Endothelial cell of umbilical vein (primary cell): Measurements from ENCODE around the gene CLSTN2. TPM values are rescaled to one million over a fixed set of nuclear protein-coding genes. Genes with fewer than 3 reads are reported as not detected.

Experiments used
- BruUV-seq: library from RNA; stranded (reverse); fragments of 400-500 nt; replicated peaks from 2 replicates; lab custom pipeline; 2021; lab: Mats Ljungman, UMichigan
- CTCF ChIA-PET: fragments of 300-600, 350-600 bp; sonication (Branson Sonifier 250); formaldehyde crosslinking; loops from one replicate; lab custom pipeline; 2021; ENCODE audit warnings: antibody characterized with exemption, inconsistent platforms; lab: Charles Lee
- POLR2A ChIA-PET: fragments of 300-600, 350-600 bp; sonication (Branson Sonifier 250); formaldehyde crosslinking; loops from one replicate; lab custom pipeline; 2021; ENCODE audit warnings: antibody characterized with exemption, inconsistent platforms; lab: Charles Lee
- DNase-seq: peaks from one replicate; pipeline ENCODE4 v3.0.0-alpha.2; 2011; ENCODE audit warnings: low read depth, low spot score
- FAIRE-seq: peaks from 2 replicates; lab custom pipeline; 2011; peaks lifted over from hg19 to GRCh38; lab: Jason Lieb, UNC
- H2AFZ ChIP-seq: 2 replicates; pipeline ENCODE4 v1.6.0; 2012; ENCODE audit warnings: low read depth, low read length, control low read depth, inconsistent platforms
- H3K27ac ChIP-seq: 2 replicates; pipeline ENCODE4 v1.5.1; 2011; ENCODE audit warnings: low read depth, mild to moderate bottlenecking, control low read depth, low read length, moderate library complexity; ENCODE audit not compliant: insufficient read depth
- H3K27me3 ChIP-seq, 2 experiments: 2 replicates each; pipeline versions ENCODE4 v1.6.0 to v1.6.1; 2011; ENCODE audit warnings: low read length in 2 of 2, mixed read lengths in 1 of 2; ENCODE audit not compliant: control insufficient read depth in 2 of 2, insufficient read depth in 2 of 2
- H3K36me3 ChIP-seq, 2 experiments: 2 replicates in 1 of 2; 3 replicates in 1 of 2; pipeline ENCODE4 v1.5.1; 2011; ENCODE audit warnings: low read length in 2 of 2, mild to moderate bottlenecking in 1 of 2, moderate library complexity in 1 of 2; ENCODE audit not compliant: control insufficient read depth in 2 of 2, insufficient read depth in 2 of 2; ENCODE audit errors: extremely low read depth in 1 of 2
- H3K4me1 ChIP-seq: 3 replicates; pipeline ENCODE4 v1.5.1; 2011; ENCODE audit warnings: mild to moderate bottlenecking, low read length; ENCODE audit not compliant: control insufficient read depth, insufficient read depth; ENCODE audit errors: extremely low read depth
- H3K4me2 ChIP-seq: 2 replicates; pipeline ENCODE4 v1.6.1; 2011; ENCODE audit warnings: low read length, control low read depth, mixed read lengths; ENCODE audit not compliant: insufficient read depth
- H3K4me3 ChIP-seq, 3 experiments: fragments of 200-600 bp in 1 of 3; sonication (generic), shearing (Covaris generic) in 1 of 3; replicated peaks in 1 of 3; 2 replicates each; pipeline ENCODE4 v1.5.1; 2011 to 2016; ENCODE audit warnings: control low read depth in 3 of 3, low read length in 3 of 3, mild to moderate bottlenecking in 2 of 3, inconsistent platforms in 1 of 3, low read depth in 1 of 3, moderate library complexity in 1 of 3; ENCODE audit not compliant: insufficient read depth in 1 of 3
- H3K79me2 ChIP-seq: 2 replicates; pipeline ENCODE4 v1.6.0; 2012; ENCODE audit warnings: low read length, inconsistent platforms; ENCODE audit not compliant: control insufficient read depth, insufficient read depth
- H3K9ac ChIP-seq: replicated peaks from 2 replicates; pipeline ENCODE3; 2011; ENCODE audit warnings: low read length, control low read depth; ENCODE audit not compliant: insufficient read depth; ENCODE audit errors: extremely low read depth
- H3K9me1 ChIP-seq: replicated peaks from 3 replicates; pipeline ENCODE4 v1.6.0; 2011; ENCODE audit warnings: mild to moderate bottlenecking, low read length; ENCODE audit not compliant: control insufficient read depth, insufficient read depth; ENCODE audit errors: extremely low read depth
- H3K9me3 ChIP-seq: replicated peaks from 2 replicates; pipeline ENCODE4 v1.5.1; 2012; ENCODE audit warnings: low read length, inconsistent platforms; ENCODE audit not compliant: control insufficient read depth, insufficient read depth
- H4K20me1 ChIP-seq: replicated peaks from 2 replicates; pipeline ENCODE3; 2011; ENCODE audit warnings: mild to moderate bottlenecking, low read length; ENCODE audit not compliant: control insufficient read depth, insufficient read depth; ENCODE audit errors: extremely low read depth
- CTCF ChIP-seq, 2 donors: IDR thresholded peaks; 1 replicate in 1 of 2; 2 replicates in 1 of 2; pipeline ENCODE4 v1.5.1; 2011; ENCODE audit warnings: low read length in 2 of 2, mild to moderate bottlenecking in 2 of 2, moderate library complexity in 2 of 2, control low read depth in 1 of 2, inconsistent platforms in 1 of 2, low read depth in 1 of 2; ENCODE audit not compliant: insufficient read depth in 1 of 2; ENCODE audit errors: extremely low read depth in 1 of 2
- EZH2 ChIP-seq: IDR thresholded peaks from 2 replicates; pipeline ENCODE4 v1.6.1; 2012; ENCODE audit warnings: borderline replicate concordance, low read depth, mild to moderate bottlenecking, moderate library complexity, low read length, inconsistent platforms; ENCODE audit not compliant: severe bottlenecking
- FOS ChIP-seq: IDR thresholded peaks from 2 replicates; pipeline ENCODE4 v1.6.1; 2011; ENCODE audit warnings: mild to moderate bottlenecking, low read length, moderate library complexity, borderline replicate concordance; ENCODE audit not compliant: insufficient read depth
- GATA2 ChIP-seq: IDR thresholded peaks from 2 replicates; pipeline ENCODE4 v1.7.0; 2011; ENCODE audit warnings: low read depth, mild to moderate bottlenecking, moderate library complexity, mixed read lengths, low read length; ENCODE audit not compliant: insufficient read length, insufficient read depth
- JUN ChIP-seq: IDR thresholded peaks from 2 replicates; pipeline ENCODE4 v1.6.1; 2011; ENCODE audit warnings: borderline replicate concordance, low read depth; ENCODE audit not compliant: insufficient read length, insufficient read depth
- MAX ChIP-seq: IDR thresholded peaks from 2 replicates; pipeline ENCODE4 v1.6.1; 2011; ENCODE audit not compliant: insufficient read depth, insufficient read length
- MYC ChIP-seq: IDR thresholded peaks from one replicate; pipeline ENCODE4 v1.6.1; 2011; ENCODE audit warnings: mild to moderate bottlenecking, low read depth, low read length
- POLR2A ChIP-seq: IDR thresholded peaks from 2 replicates; pipeline ENCODE4 v1.6.1; 2012; ENCODE audit warnings: low read depth, mild to moderate bottlenecking, control low read depth, low read length
- POLR2AphosphoS5 ChIP-seq: IDR thresholded peaks from 2 replicates; pipeline ENCODE4 v1.6.1; 2012; ENCODE audit warnings: low read depth, mild to moderate bottlenecking, control low read depth, low read length, moderate library complexity; ENCODE audit not compliant: insufficient read depth
- dilution Hi-C: fragments of 300-500 bp; cut with MboI; formaldehyde crosslinking; loops from one replicate; pipeline ENCODE4 v1.15.0; 2019; ENCODE audit warnings: low sequenced_read_pairs; ENCODE audit not compliant: extremely low pct_ligation_motif_present
- intact Hi-C: fragments of 100-400 bp; cut with micrococcal nuclease; formaldehyde crosslinking; loops from one replicate; pipeline ENCODE4 v1.10.0; 2022
- polyA plus RNA-seq, 4 experiments: library from polyadenylated mRNA; depleted of rRNA in 3 of 4; stranded (reverse) in 3 of 4; unstranded in 1 of 4; fragments of >200 nt; gene quantifications; 2 replicates each; pipeline versions ENCODE4 v1.2.1 to v1.2.3, GENCODE V29; 2011 to 2012; ENCODE audit warnings: missing spikeins in 1 of 4
- total RNA-seq: library from RNA; stranded (reverse); gene quantifications from 2 replicates; pipeline ENCODE4 v1.2.3, GENCODE V29; 2021

CLSTN2 gene
- total and polyA plus RNA-seq, 2 donors (not counting 3 experiments of a cell fraction or from before 2014, with no cell fraction given) = 0.26 to 0.38 TPM

- H3K27ac ChIP-seq = no peak overlapping the region
- H3K9me3 ChIP-seq = no peaks in the 10 kb centered on the region
- intact Hi-C loops = no loop called here
- DNase-seq (no peak), FAIRE-seq (no peak)
- POLR2A ChIA-PET = no interaction called here
- H3K4me3 ChIP-seq = no peak overlapping the region
- TF ChIP-seq CTCF (IDR thresholded peaks at IDR 0.05; ENCODE audit: extremely low read depth in 1 of 2, insufficient read depth in 1 of 2, low read depth in 1 of 2, low read length in 2 of 2) (no peak), GATA2 (no peak), POLR2A (no peak), MAX (no peak), EZH2 (no peak), JUN (no peak), FOS (no peak), POLR2AphosphoS5 (no peak), MYC (no peak)
- H2AFZ ChIP-seq = no peak overlapping the region
- no peaks in the 10 kb centered on the region for H3K79me2 ChIP-seq
- no peaks in the 10 kb centered on the region for H3K36me3 ChIP-seq
- H3K27me3 ChIP-seq = no peaks in the 10 kb centered on the region
- CTCF ChIA-PET = no interaction called here
- no peaks in the 10 kb centered on the region for H4K20me1 ChIP-seq
- H3K9ac ChIP-seq = no peak overlapping the region
- H3K4me1 ChIP-seq = no peaks in the 10 kb centered on the region
- no peak overlapping the region for H3K4me2 ChIP-seq
- no peaks in the 10 kb centered on the region for H3K9me1 ChIP-seq
- no TSS peak for BruUV-seq
- dilution Hi-C loops = no loop called here
Measured at GRCh38 chr3:140397847-140398246, 462.9 kb downstream of the CLSTN2 start.
